GM21825 (cell line): ENCODE measurements around the gene C19orf25.

ENCODE experiments used
- ATAC-seq: cut with Tn5 transposase; IDR thresholded peaks from one replicate; pipeline ENCODE4 v1.9.1; 2021; ENCODE audit warnings: mild to moderate bottlenecking, moderate library complexity; ENCODE audit not compliant: unreplicated experiment

The C19orf25 gene

GRCh38 chr19:1496714-1497577 lies 17.9 kb upstream of the C19orf25 start:
- no peak for ATAC-seq

DNA sequence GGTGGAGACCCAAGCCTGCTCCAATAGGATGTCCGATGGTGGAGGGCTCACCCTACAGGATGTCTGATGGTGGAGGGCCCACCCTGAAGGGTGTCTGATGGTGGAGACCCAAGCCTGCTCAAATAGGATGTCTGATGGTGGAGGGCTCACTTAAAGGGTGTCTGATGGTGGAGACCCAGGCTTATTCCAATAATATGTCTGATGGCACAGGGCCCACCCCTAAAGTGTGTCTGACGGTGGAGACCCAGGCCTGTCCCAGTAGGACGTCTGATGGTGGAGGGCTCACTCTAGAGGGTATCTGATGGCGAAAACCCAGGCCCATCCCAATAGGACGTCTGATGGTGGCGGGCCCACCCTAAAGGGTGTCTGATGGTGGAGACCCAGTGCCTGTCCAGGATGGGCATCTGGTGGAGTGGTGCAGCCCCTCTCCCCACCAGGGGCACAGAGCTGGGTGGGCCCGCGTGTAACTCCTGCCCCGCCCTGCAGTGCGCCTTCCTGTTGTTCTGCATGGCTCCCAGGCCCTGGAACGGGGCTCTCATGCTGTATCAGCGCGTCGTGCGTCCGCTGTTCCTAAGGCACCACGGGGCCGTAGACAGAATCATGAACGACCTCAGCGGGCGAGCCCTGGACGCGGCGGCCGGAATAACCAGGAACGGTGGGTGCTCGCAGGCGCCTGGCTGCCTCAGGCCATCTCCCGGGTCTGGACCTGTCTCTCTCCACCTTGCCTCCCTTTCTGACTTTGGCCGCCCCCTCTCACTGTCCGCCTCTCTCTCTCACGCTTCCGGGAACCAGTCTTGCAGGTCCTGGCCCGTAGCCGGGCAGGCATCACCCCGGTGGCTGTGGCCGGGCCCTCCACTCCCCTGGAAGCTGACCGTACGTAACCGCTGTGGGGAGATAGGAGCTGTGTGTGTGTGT lies 17.0 kb upstream of the C19orf25 start:
- no peak for ATAC-seq

- ATAC-seq, result no peak
Measured at GRCh38 chr19:1495051-1495798, 16.2 kb upstream of the C19orf25 start.

DNA sequence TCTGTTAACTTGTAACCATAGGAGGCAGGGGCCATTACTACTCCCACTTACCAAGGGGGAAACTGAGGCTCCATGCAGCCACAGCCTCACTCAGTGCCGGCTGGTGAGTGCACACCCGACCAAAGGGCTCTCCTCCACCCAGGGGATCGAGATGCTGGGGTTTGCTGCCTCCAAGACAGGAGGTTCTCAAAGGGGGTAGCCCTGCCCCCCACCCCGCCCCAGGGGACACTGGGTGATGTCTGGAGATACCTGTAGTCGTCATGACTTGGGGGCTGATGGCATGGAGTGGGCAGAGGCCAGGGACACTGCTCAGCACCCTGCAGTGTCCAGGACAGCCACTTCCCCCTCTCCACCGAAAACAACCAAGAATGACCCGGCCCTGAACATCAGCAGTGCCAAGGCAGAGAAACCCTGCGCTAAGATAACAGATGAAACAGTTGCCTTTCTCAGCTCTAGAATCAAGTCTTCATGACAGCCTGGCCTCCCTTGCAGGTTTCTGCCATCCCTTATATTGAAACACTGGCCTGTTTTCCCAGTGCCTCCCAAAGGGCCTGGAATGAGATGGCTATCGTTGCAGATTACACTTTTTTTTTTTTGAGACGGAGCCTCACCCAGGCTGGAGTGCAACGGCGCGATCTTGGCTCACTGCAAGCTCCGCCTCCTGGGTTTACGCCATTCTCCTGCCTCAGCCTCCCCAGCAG lies 15.2 kb upstream of the C19orf25 start:
- ATAC-seq, result no peak

GRCh38 chr19:1492474-1493006 lies 13.5 kb upstream of the C19orf25 start:
- no peak for ATAC-seq

- no peak for ATAC-seq
Measured at GRCh38 chr19:1491849-1492170, 12.8 kb upstream of the C19orf25 start.

DNA sequence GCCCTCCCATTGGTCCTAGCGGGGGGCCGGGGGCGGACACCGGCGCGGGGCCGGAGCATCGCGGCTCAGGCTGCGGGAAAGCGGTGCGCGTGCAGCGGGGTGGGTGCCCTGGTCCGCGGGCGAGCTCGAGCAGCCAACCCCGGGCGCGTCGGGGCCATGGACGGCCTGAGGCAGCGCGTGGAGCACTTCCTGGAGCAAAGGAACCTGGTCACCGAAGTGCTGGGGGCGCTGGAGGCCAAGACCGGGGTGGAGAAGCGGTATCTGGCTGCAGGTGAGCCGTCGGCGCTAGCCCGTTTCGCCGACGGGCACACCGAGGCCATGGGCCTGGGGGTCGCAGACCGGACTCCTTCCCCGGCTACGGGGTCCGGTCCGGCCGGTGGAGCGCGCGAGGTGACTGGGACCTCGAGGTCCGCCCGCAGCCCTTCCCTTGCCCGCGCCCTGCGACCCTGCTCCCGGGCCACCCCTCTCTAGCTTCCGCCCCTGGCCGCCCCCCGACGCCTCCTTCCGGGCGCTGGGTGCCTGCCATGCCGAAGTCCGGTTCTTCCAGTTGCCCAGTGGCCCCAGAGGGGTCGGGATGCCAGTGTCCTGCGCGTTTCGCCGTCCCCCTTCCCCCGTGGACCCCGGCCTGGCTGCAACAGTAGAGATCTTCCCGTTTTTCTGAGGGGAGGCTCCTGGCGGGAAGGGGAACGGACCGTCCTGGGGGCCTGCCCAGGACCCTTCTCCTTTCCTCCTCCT lies 12.3 kb upstream of the C19orf25 start, which contains the start of gene REEP6:
REEP6 (plus strand) TSS at position 68 of the 735 bp plus-strand sequence; CDS start at position 157, 89 bp downstream.
- ATAC-seq, result peak; percentile 3

- ATAC-seq, result peak; percentile 73
Measured at GRCh38 chr19:1490311-1491113, 11.5 kb upstream of the C19orf25 start, which contains the start of gene PCSK4. TSS of gene PCSK4 (minus strand) at chr19:1490350. CDS start at chr19:1490346, 4 bp downstream.

DNA sequence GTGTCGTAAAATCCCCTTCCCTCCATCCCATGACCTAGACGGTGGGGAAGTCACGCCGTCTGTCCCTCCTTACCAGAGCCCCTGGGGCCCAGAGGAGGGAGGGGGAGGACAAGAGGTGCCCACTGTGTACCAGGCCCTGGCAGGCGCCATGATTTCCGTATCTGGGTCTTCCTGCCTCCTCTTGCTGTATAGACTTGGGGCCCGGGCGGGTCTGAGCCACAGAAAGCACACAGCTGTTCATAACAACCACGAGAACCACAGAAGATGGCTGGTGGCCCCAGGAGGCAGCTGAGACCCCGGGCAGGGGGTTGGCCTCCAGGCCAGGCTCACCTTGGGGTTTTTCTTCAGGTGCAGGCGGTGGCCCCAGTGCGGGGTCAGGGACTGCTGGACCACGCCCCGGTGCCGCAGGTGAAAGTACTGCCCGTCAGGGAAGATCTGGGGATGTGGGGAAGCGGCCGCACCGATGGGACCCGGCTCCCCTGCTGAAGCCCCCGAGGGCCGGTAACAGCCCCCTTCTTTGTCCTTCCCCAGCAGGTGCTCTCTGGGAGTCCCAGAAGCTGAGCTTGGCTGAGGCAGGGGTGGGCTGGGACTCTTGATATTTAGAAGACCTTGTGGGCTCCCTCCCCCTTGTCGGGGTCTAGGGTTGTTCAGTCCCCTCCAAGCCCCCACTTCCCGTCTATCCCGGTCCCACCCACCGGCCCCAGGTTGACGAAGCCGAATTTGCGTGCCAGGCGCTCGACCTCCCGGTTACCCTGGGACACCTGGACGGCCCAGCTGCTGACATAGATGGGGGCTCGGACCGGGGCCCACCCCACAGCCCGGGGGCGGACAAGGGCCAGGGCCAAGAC lies 10.7 kb upstream of the C19orf25 start:
- no peak for ATAC-seq

- no peak for ATAC-seq
Measured at GRCh38 chr19:1488282-1488601, 9.2 kb upstream of the C19orf25 start.

- no peak for ATAC-seq
Measured at GRCh38 chr19:1487576-1488281, 8.7 kb upstream of the C19orf25 start.

- ATAC-seq, result no peak
Measured at GRCh38 chr19:1486720-1487575, 7.9 kb upstream of the C19orf25 start.

- ATAC-seq, result no peak
Measured at GRCh38 chr19:1483979-1484428, 5.0 kb upstream of the C19orf25 start.

GRCh38 chr19:1483131-1483978 lies 4.3 kb upstream of the C19orf25 start:
- ATAC-seq, result no peak
